HCEC 1CT (cell line): Measurements from ENCODE around the gene GAP43.

Source experiments
- DNase-seq: peaks from one replicate; pipeline ENCODE4 v3.0.0-alpha.2; 2017

GAP43 gene

DNA sequence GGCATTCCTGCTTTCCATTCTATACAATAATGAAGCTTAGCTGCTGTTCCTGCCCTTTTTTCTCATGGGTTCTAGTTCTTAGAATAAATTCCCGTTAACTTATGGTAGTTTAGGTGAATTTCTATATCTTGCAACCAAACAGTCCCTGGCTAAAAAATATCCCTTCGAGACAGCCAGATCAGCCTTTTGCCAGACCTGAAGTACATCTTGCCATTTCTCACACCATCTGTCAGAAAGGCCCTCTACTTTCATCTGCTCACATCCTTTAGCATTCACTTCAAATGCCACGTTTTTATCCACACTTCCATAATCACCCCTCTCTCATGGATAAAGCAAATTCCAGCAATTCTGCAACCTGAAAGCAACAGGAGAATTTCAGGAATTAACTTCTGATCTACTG, 145.4 kb downstream of the GAP43 start:
- DNase-seq, result no peak
